Myocyte (in vitro differentiated cells): Measurements from ENCODE around the gene CARS2. TPM values are rescaled to one million over a fixed set of nuclear protein-coding genes. Genes with fewer than 3 reads are reported as not detected.
A peak's percentile ranks its signal among the peaks of the same experiment; 100 is the strongest.
"Not testable (repeated sequence)": the region's sequence is repeated elsewhere in the genome, so short reads cannot be mapped to it uniquely, and the experiment has no call there.

ENCODE experiments used
- DNase-seq: peaks from one replicate; pipeline ENCODE4 v3.0.0-alpha.2; 2012; ENCODE audit warnings: low read depth
- total RNA-seq: library from RNA; depleted of rRNA; stranded (reverse); fragments of >200 nt; gene quantifications from 2 replicates; pipeline ENCODE4 v1.2.3, GENCODE V29; 2014

CARS2 gene
- total RNA-seq, 1 donor from 2014 or later, result 55.8 TPM

DNA sequence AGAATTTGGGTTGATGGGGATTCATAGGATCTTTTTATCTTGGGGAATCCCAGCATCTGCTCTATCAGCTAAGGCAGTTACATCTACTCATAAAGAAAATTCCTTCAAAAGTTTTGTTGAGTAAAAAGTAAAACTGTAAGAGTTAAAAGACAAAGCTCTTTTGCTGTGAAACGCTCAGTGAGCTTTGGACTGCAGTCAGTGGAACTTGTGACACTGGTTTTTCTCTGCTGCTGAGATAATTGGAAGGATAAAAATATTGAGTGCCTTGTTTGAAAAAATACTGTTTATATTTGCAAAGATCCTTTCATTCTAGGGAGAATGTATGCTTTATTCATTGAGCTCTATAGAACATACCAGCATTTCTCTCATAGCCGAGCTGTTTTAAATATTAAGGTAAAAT is 85.3 kb downstream of the CARS2 start:
- DNase-seq, result no peak

DNA sequence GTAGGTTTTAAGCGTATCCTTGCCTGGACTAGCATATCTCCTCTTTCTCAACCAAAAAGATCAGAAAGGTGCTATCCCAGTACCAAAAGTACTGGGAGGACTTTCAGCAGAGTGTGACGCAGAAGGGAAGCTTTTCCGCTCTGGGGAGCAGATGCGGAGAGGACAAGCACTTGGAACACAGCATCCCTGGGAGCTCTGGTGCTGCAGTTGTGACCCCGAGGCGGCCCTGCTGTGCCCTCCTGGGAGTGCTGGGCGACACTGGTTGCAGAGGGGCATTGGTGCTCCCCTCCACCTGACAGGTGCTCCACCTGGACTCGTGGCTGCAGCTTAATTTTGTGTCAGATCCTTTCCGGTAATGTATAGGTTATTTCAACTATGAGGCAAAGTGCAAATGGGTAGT is 87.1 kb downstream of the CARS2 start:
- no peak for DNase-seq

DNA sequence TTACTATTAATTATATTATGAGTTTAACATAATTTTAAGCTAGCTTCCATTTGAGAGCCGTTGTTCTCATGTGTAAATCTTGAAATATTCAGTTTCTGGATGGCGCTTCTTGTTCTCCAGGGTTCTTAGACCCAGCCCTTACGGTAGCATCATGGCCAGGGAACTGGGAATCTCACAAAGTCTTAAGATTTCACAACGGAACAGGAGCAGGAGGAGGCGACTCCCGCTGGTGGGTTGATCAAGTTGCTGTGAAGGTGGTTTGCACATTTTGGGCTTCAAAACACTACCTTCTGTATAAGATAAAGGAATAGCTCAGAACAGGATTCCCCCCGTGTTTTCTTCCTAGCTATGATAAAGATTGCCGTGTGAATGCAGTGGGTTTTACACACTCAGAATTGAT is 87.7 kb downstream of the CARS2 start:
- no peak for DNase-seq

DNA sequence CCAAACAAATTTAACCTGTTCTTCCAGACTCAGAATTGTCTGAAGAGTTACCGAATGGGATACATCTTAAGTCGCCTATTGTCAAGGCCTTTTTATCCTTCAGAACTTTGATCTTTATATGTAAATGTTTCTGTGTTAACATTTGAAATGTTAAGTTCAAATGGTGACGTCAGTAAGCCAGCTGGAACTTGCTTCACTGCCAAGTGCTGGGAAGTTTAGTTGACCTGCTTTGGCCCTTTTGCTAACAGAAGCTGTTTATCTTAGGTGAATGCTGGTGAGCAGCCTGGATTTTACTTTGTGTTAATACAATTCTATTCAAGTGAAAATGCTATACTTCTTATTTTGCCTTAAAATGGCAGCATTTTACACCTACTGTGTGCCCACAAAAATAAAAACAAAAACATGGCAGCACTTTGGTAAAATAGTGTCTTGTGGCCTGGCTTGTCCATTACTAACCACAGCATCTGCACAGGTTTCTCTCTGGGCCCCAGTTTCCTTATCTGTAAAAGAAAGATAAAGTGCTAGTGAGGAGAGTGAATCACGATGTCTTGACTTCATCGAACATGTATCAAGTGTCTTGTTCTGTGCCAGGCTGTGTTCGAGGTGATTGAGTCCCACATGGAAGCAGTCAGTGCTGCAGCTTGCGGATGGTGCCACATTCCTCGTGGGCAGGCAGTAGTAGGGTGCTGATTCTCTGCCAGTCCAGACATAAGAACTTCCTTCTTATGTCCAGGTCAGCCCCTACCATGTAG is 88.4 kb downstream of the CARS2 start:
- DNase-seq, result peak; percentile 43

DNA sequence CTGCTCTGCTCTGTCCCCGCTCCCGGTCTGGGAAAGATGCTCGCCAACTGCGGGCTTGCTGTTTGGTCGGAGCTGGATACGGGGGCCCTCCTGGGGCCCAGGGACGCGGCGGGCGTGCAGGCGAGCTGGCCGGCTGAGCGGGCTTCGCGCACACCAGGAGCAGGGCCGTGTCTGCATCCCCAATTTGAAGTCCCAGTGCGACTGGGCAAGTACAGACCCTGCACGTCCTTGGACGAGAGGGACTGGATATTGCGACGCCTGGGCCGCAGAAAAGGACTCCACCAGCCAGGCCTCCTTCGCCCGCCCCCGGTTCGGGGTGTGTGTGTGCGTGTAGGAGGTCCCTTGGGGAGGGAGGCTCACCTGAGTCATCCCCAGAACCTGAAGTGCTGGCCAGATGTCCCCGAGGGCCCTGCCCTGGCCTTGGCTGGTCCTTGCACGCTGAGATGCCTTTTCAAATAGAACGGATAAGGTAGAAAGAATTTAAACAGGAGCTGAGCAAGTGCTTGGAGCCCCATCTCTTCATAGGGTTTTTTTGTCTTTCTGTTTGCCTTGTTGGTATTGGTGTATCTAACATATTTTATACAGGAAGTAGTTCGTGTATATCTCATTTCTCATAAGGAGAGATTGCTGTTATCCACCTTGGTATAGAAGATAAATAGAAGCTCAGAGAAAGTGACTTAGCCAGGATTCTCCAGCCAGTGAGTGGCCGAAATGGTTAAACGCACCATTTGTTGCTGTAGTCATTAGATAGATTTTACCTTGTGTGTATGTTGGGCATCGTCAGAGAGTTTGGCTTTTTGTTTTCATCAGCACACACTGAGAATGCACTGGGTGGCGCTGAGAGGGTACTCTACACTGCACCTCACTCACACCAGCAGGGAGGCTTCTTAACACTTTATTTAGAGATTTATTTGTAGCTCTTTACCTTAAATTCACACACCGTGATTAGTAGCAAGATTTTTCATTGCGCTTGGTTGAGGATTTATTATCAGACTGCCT is 89.5 kb downstream of the CARS2 start:
- DNase-seq, result peak; percentile 32

DNA sequence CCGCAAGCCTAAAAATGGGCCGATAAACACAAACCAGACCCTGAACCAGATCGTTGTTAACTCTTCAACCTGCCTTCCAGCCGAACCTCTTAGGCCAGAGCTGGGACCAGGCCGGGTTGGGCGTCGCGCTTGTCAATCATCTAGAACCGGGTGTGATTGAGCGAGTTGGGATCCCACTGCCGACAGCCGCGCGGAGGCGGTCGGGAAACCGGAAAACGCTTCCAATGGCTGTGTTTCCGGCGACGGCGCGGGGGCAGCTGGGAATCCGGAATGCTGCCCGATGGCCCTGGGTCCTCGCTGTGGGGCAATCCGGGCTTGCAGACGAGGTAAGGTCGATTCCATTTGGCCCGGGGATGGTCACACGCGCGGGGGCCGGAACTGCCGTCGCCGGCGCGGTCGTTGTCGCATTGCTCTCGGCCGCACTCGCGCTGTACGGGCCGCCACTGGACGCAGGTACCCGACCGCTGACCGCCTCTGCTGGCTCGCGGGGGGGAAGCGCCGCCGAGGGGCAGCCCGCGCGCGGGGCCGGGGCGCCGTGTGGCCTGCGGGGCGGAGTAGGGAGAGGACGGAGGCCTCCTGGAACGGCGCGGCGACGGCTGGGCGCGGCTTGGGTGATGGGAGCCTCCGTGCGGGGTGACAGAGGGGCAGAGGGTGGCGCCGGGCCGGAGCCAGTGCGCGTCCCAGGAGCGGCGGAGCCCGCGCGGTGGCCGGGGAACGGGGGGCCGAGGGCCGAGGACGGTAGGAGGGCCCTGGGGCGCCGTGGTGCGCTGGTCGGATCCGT is 90.4 kb downstream of the CARS2 start, which contains the start of gene NAXD:
NAXD (plus strand) TSS at position 224 of the 781 bp plus-strand sequence; CDS start at position 281, 57 bp downstream.
- DNase-seq, result peak; percentile 98

DNA sequence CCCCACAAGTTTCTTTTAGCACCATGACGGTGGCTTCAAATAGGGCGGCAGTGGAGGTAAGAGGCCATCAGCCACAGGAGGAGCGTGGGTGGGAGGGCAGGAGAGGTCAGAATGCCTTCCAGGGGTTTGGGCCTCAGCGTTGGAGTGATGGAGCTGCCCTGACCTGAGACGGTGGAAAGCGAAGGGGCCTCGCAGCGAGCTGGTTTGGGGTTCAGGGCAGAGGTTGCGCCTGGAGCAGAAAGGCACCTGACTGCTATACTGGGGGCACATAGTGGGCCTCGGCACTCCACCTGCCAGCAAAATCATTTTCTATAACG is 91.0 kb downstream of the CARS2 start:
- DNase-seq, result no peak

DNA sequence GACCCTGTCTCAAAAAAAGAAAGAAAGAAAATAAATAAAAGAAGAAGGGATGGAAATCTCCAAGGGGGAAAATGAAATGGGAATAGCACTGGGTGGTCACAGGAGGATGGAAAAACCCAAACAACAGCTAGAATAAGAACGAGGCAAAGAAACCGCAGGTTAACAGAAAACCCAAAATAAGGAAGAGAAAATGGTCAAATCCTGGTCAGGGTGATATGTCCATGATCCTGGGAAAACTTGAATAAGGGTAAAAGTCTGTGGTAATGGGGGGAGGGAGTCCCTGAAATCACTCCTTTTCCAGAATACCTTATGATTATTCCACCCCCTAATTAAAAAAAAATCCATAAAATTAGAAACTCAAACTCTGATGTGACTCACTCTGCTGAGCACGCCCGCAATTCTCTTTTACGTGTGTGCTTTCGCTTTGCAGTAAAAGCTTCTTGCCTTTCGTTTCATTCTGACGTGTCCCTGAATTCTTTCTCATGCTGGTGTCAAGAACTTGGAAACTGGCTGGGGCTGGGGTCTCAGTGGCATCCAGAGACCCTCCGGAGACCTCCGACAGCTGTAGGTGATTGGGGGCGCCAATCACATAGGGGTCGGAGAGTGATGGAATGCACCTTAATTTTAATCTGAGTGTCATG is 94.8 kb downstream of the CARS2 start:
- no peak for DNase-seq

DNA sequence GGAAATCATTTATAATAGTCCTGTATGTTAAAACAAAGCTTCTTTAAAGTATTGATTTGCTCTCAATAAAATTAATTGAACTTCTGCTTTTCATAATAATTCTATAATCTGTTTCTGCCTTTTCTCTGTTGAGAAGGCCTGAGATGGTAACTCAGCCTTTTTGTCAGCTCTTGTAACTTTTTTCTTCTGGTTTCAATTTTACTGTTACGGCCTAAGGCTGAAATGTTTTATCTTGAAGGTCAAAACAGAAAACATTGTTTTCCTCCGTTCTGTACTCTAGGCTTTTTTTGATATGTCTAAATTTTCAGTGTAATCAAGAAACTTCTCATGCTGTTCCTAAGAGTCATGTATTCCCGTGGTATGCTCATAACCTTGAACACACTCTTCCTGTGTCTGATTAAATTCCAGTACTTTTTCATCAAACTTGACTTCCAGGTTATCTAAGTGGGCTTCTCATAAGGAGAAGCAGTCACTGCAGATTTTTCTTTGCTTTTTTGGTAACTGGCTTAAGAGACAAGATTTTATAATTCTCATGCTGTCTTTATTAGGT is 98.2 kb downstream of the CARS2 start:
- no peak for DNase-seq

DNA sequence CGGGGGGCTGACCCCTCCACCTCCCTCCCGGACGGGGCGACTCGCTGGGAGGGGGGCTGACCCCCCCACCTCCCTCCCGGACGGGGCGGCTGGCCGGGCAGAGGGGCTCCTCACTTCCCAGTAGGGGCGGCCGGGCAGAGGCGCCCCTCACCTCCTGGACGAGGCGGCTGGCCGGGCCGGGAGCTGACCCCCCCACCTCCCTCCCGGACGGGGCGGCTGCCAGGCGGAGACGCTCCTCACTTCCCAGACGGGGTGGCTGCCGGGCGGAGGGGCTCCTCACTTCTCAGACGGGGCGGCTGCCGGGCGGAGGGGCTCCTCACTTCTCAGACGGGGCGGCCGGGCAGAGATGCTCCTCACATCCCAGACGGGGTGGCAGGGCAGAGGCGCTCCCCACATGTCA is 99.6 kb downstream of the CARS2 start:
- DNase-seq, result not testable (repeated sequence)

DNA sequence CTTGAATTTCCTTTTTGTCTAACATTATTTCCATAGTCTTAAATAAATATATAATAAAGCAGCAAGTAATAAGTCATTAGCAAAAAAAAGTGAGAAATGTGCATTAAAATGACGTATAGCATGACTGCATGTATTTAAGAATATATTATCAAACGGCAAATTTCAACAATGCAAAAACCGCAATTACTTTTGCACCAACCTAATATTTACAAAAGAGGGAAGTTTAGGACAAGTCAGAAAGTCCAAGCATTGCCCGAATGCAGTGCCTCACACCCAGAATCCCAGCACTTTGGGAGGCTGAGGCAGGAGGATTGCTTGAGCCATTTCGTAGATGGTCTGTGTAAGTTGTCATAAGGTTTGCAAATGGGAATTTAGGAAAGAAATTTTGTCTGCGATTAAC is 100.8 kb downstream of the CARS2 start:
- no peak for DNase-seq

DNA sequence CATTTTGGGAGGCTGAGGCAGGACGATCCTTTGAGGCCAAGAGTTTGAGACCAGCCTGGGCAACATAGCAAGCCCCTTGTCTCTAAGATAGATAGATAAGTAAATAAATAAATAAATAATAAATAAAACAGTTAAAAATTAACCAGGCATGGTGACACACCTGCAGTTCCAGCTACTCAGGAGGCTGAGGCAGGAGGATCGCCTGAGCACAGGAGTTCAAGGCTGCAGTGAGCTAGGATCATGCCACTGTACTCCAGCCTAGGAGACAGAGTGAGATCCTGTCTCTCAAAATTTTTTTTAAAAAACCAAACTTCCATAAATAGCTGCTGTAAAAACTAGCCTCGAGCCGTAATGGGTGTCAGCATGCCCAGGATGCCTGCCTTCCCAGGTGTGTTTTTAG is 104.9 kb downstream of the CARS2 start:
- no peak for DNase-seq

DNA sequence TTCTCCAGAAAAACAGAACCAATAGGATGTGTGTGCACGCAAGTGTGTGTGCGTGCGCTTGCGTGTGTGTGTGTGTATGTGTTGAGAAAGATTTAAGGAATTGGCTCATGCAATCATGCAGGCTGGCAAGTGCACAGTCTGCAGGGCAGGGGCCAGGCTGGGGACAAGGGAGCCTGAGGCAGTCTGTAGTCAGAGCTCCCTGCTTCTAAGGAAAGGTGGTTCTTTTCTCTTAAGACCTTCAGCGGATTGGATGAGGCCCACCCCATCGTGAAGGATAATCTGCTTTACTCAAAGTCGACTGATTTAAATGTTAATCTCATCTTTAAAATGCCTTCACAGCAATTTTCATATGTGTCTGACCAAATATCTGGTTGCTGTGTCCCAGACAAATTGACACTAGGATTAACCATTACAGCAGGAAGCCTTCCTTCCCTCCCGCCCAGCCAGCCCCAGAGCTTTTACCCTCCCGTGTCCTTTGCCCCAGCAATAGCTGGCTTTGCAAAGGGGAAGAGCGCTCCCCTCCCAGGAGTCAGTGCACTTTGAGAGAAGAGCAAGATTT is 105.6 kb downstream of the CARS2 start:
- DNase-seq, result no peak

DNA sequence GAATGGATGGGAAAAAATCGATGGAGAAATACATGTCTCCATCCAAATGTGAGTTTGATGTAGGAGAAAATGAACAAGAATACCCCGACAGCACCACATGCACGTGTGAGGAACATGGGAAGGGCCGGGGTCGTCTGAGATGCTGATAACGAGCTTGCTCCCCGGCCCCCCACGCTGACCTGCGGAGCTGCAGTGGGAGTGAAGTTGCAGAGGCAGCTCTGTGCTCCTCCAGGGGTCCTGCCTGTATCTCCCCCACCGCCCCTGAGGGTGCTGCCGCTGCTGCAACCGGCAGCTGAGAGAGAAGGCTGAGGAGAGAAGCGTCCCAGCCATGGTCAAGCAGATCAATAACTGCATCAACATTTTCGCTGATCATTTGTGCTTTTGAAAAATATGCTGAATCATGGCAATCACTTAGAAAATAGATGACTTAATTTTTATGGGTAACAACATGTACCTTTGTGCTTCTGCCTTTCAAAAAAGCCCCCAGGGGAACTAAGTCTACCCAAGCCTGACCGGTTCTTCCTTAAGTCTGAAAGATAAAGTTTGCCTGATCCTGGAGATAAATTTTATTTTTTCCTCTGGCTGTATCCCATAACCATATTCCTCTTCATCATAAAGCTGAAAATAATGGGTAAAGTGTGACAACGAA is 108.8 kb downstream of the CARS2 start:
- DNase-seq, result no peak

DNA sequence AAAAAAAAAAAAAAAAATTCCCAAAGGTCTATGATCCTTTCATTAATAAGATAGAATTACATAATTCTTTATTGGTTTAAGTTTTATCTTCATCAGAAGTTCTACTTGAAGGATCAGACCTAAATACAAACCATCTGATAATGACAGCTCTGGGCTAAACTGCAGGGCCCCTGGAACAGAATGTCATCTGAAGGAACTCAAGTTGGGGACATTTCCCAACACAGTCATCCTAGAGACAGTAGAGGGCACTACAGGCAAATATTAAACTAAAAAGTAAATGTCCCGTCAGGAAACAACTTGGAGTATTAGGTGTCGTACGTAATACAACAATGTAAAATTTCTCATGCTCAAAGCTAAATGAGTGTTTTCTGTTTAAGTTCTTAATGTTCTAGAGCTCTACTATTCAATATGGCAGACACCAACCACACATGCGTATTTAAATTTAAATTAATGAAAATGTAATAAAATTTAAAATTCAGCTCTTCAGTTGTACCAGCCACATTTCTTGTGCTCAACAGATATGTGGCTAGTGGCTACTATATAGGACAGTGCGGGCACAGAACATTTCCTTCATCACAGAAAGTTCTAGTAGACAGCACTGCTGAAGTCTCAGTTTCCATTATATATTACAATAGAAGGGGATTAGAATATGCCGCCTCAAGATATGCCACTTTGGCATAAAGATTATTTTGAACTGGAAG is 112.3 kb downstream of the CARS2 start:
- peak; percentile 65 for DNase-seq

DNA sequence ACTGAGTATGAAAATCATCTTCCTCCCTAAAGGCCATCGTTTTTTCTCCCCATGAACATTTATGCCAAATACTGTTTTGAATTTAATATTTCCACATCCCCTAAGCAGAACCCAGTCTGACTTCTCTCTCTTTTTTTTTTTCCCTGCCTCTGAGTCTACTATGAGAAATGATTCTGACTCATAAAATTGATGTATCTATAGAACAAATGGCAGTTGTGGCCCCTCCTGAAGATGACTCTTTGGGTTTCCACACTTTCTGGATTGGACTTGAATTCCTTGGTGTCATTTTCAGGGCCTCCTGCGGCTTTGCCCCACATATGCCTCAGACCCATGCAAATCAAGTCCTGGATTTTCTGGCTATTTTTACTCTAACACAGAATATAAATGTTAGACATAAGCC is 113.3 kb downstream of the CARS2 start:
- DNase-seq, result no peak
